SU-DHL-6 (cell line): ENCODE measurements around the gene IFFO2.

ENCODE experiments used
- H2AFZ ChIP-seq: fragments of 200-600 bp; sonication (generic); 2 replicates; pipeline ENCODE4 v1.6.1; 2014; ENCODE audit warnings: low read depth, mild to moderate bottlenecking, moderate library complexity, mixed read lengths, antibody characterized with exemption, low read length; ENCODE audit not compliant: severe bottlenecking
- H3F3A ChIP-seq: fragments of 200-600 bp; shearing (Covaris generic); 2 replicates; pipeline ENCODE4 v1.6.0; 2016; ENCODE audit warnings: antibody characterized with exemption, mild to moderate bottlenecking; ENCODE audit not compliant: insufficient read depth
- H3K27ac ChIP-seq: fragments of 200-600 bp; sonication (generic); 2 replicates; pipeline ENCODE4 v1.5.1; 2016; ENCODE audit warnings: low read depth, mild to moderate bottlenecking, low read length, moderate library complexity, mixed read lengths
- H3K27me3 ChIP-seq: fragments of 200-600 bp; sonication (generic), shearing (Covaris generic); 2 replicates; pipeline ENCODE4 v1.6.0; 2014; ENCODE audit warnings: mild to moderate bottlenecking, low read length
- H3K36me3 ChIP-seq: fragments of 200-600 bp; sonication (generic); 2 replicates; pipeline ENCODE4 v1.6.1; 2014; ENCODE audit warnings: mild to moderate bottlenecking, low read length, mixed read lengths
- H3K4me2 ChIP-seq: fragments of 300-600, 200-600 bp; shearing (Covaris generic), sonication (generic); 2 replicates; pipeline ENCODE4 v1.6.0; 2014; ENCODE audit warnings: low read length, low read depth, mild to moderate bottlenecking; ENCODE audit not compliant: poor library complexity, severe bottlenecking
- H3K4me3 ChIP-seq: fragments of 200-600 bp; sonication (generic); 2 replicates; pipeline ENCODE4 v1.5.1; 2014; ENCODE audit warnings: antibody characterized with exemption, low read length, mild to moderate bottlenecking, mixed read lengths; ENCODE audit not compliant: insufficient read depth, poor library complexity, severe bottlenecking
- H3K79me2 ChIP-seq: fragments of 200-600 bp; sonication (generic); 2 replicates; pipeline ENCODE4 v1.6.1; 2014; ENCODE audit warnings: mild to moderate bottlenecking, low read length, moderate library complexity; ENCODE audit not compliant: insufficient read depth
- H3K9ac ChIP-seq: fragments of 200-600 bp; sonication (generic); 2 replicates; pipeline ENCODE4 v1.7.0; 2014; ENCODE audit warnings: mild to moderate bottlenecking, low read length
- H3K9me2 ChIP-seq: fragments of 200-600 bp; sonication (generic); replicated peaks from 2 replicates; pipeline ENCODE4 v1.6.1; 2014; ENCODE audit warnings: low read length; ENCODE audit not compliant: insufficient read depth
- H3K9me3 ChIP-seq: fragments of 200-600 bp; sonication (generic); 2 replicates; pipeline ENCODE4 v1.6.1; 2014; ENCODE audit warnings: low read length, mixed read lengths; ENCODE audit not compliant: insufficient read depth
- H4K20me1 ChIP-seq: fragments of 200-600 bp; sonication (generic); 2 replicates; pipeline ENCODE4 v1.6.1; 2014; ENCODE audit warnings: low read depth, mild to moderate bottlenecking, antibody characterized with exemption, low read length, moderate library complexity, mixed read lengths
- CTCF ChIP-seq: fragments of 200-600 bp; sonication (generic); IDR thresholded peaks from one replicate; pipeline ENCODE4 v1.5.1; 2017; ENCODE audit warnings: antibody characterized with exemption, mild to moderate bottlenecking, low read length, moderate library complexity; ENCODE audit not compliant: insufficient read depth, poor library complexity, severe bottlenecking
- EZH2phosphoT487 ChIP-seq: fragments of 200-600 bp; sonication (generic), shearing (Covaris generic); conservative IDR thresholded peaks from 2 replicates; pipeline ENCODE4 v1.6.1; 2018; ENCODE audit warnings: mild to moderate bottlenecking, antibody characterized with exemption, low read length, moderate library complexity, mixed read lengths

The IFFO2 gene

GRCh38 chr1:18943914-18944572 lies 12.4 kb downstream of the IFFO2 start:
- H3K9me3 ChIP-seq: no peaks in the 10 kb centered on the region
- no peaks in the 10 kb centered on the region for H4K20me1 ChIP-seq
- H3K4me3 ChIP-seq: no peak overlapping the region
- no peak overlapping the region for H3K4me2 ChIP-seq
- no peaks in the 10 kb centered on the region for H3F3A ChIP-seq
- no peaks in the 10 kb centered on the region for H3K9me2 ChIP-seq
- no peak overlapping the region for H3K27ac ChIP-seq
- H3K79me2 ChIP-seq: no peaks in the 10 kb centered on the region
- TF ChIP-seq EZH2phosphoT487 (no peak), CTCF (no peak)
- H3K36me3 ChIP-seq: no peaks in the 10 kb centered on the region
- H2AFZ ChIP-seq: no peak overlapping the region
- H3K27me3 ChIP-seq: no peaks in the 10 kb centered on the region
- no peak overlapping the region for H3K9ac ChIP-seq

GRCh38 chr1:18943162-18943561 lies 13.3 kb downstream of the IFFO2 start:
- Histone ChIP-seq H3K9ac (no peak overlapping the region), H4K20me1 (no peaks in the 10 kb centered on the region), H3K79me2 (no peaks in the 10 kb centered on the region)

GRCh38 chr1:18942340-18942739 lies 14.1 kb downstream of the IFFO2 start:
- no peak overlapping the region for H3K4me2 ChIP-seq
- no peaks in the 10 kb centered on the region for H3F3A ChIP-seq
- H2AFZ ChIP-seq: no peak overlapping the region
- H3K27me3 ChIP-seq: no peaks in the 10 kb centered on the region
- H3K9me2 ChIP-seq: no peaks in the 10 kb centered on the region
- H3K4me3 ChIP-seq: no peak overlapping the region
- H3K36me3 ChIP-seq: no peaks in the 10 kb centered on the region
- H3K9me3 ChIP-seq: no peaks in the 10 kb centered on the region
- no peaks in the 10 kb centered on the region for H3K79me2 ChIP-seq
- H3K9ac ChIP-seq: no peak overlapping the region
- no peaks in the 10 kb centered on the region for H4K20me1 ChIP-seq
- H3K27ac ChIP-seq: no peak overlapping the region
- no peak for TF ChIP-seq EZH2phosphoT487
- TF ChIP-seq CTCF: no peak

More at GRCh38 chr1:18943162-18943561, 13.3 kb downstream of the IFFO2 start:
- no peaks in the 10 kb centered on the region for H3F3A ChIP-seq
- H3K4me3 ChIP-seq: no peak overlapping the region
- no peak overlapping the region for H3K27ac ChIP-seq
- no peak overlapping the region for H3K4me2 ChIP-seq
- TF ChIP-seq EZH2phosphoT487 (no peak), CTCF (no peak)
- no peaks in the 10 kb centered on the region for H3K36me3 ChIP-seq
- no peaks in the 10 kb centered on the region for H3K9me3 ChIP-seq
- no peak overlapping the region for H2AFZ ChIP-seq
- no peaks in the 10 kb centered on the region for H3K9me2 ChIP-seq
- H3K27me3 ChIP-seq: no peaks in the 10 kb centered on the region
